SU-DHL-6 (cell line): ENCODE data around the gene PLXDC1.

Source experiments
- EZH2phosphoT487 ChIP-seq: fragments of 200-600 bp; sonication (generic), shearing (Covaris generic); conservative IDR thresholded peaks from 2 replicates; pipeline ENCODE4 v1.6.1; 2018; ENCODE audit warnings: mild to moderate bottlenecking, antibody characterized with exemption, low read length, moderate library complexity, mixed read lengths
- TF ChIP-seq, protein P1 (sequence below): fragments of 200-600 bp; sonication (generic); IDR thresholded peaks from one replicate; pipeline ENCODE4 v1.5.1; 2017; ENCODE audit warnings: antibody characterized with exemption, mild to moderate bottlenecking, low read length, moderate library complexity; ENCODE audit not compliant: insufficient read depth, poor library complexity, severe bottlenecking

DNA sequence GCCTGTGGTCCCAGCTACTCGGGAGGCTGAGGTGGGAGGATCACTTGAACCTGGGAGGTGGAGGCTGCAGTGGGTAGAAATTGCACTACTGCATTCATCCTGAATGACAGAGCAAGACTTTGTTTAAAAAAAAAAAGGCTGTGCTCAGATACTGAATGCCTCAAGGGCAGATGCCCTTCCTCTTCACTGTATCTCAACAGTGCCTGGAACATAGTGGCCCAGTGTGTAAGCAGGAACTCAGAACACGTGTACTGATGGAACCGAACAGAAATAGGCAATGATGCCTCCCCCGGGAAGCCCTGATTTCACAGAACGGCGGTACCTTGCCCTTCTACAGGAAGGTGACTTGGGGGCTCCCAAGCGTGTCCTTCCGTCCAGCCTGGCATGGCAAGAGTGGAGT is 46.8 kb downstream of the PLXDC1 start:
- TF ChIP-seq, protein P1, sequence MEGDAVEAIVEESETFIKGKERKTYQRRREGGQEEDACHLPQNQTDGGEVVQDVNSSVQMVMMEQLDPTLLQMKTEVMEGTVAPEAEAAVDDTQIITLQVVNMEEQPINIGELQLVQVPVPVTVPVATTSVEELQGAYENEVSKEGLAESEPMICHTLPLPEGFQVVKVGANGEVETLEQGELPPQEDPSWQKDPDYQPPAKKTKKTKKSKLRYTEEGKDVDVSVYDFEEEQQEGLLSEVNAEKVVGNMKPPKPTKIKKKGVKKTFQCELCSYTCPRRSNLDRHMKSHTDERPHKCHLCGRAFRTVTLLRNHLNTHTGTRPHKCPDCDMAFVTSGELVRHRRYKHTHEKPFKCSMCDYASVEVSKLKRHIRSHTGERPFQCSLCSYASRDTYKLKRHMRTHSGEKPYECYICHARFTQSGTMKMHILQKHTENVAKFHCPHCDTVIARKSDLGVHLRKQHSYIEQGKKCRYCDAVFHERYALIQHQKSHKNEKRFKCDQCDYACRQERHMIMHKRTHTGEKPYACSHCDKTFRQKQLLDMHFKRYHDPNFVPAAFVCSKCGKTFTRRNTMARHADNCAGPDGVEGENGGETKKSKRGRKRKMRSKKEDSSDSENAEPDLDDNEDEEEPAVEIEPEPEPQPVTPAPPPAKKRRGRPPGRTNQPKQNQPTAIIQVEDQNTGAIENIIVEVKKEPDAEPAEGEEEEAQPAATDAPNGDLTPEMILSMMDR = no peak
- no peak for TF ChIP-seq EZH2phosphoT487
